ENCODE measurements around the gene TGM3.

- TF ChIP-seq POLR2A (IDR thresholded peaks at IDR 0.05; ENCODE audit: low read depth, low read length) (no peak), POLR2AphosphoS5 (IDR thresholded peaks at IDR 0.05; ENCODE audit: low read depth, low read length) (no peak), TAF1 (IDR thresholded peaks at IDR 0.05; ENCODE audit: low read depth, low read length) (no peak)
These were observed 49.7 kb upstream of the TGM3 start for GRCh38 chr20:2246069-2246491.

All from GM12891 (cell line).